HepG2 (cell line): ENCODE results near the gene ACAD8. TPM values are rescaled to one million over a fixed set of nuclear protein-coding genes. Genes with fewer than 3 reads are reported as not detected.
A peak's percentile ranks its signal among the peaks of the same experiment; 100 is the strongest.

Experiments used
- ATF2 ChIP-seq: sonication (generic); formaldehyde crosslinking; IDR thresholded peaks from 2 replicates; pipeline ENCODE4 v1.4.0; 2020; ENCODE audit warnings: missing genetic modification reagents
- GLMP ChIP-seq: sonication (generic); formaldehyde crosslinking; IDR thresholded peaks from 2 replicates; pipeline ENCODE4 v1.9.0; 2021; ENCODE audit warnings: missing genetic modification reagents, mild to moderate bottlenecking, borderline replicate concordance
- IRF9 ChIP-seq: sonication (generic); formaldehyde crosslinking; IDR thresholded peaks from 2 replicates; pipeline ENCODE4 v1.8.0; 2022; ENCODE audit warnings: missing genetic modification reagents, mild to moderate bottlenecking, borderline replicate concordance
- KIAA2018 ChIP-seq: sonication (generic); formaldehyde crosslinking; IDR thresholded peaks from 2 replicates; pipeline ENCODE4 v1.5.0; 2020; ENCODE audit warnings: mild to moderate bottlenecking, missing genetic modification reagents, borderline replicate concordance
- PRDM10 ChIP-seq: sonication (generic); formaldehyde crosslinking; IDR thresholded peaks from 2 replicates; pipeline ENCODE4 v1.4.0; 2020; ENCODE audit warnings: low read depth, missing genetic modification reagents
- RFX1 ChIP-seq: fragments of 450-650 bp; IDR thresholded peaks from 2 replicates; pipeline ENCODE4 v1.6.1; 2017
- ZNF484 ChIP-seq: sonication (generic); formaldehyde crosslinking; IDR thresholded peaks from 2 replicates; pipeline ENCODE4 v1.5.1; 2020; ENCODE audit warnings: mild to moderate bottlenecking, low read depth, missing genetic modification reagents, borderline replicate concordance
- ZNF639 ChIP-seq: conservative IDR thresholded peaks from 2 replicates; pipeline ENCODE4 v1.6.1; 2018; ENCODE audit warnings: missing genetic modification reagents
- ZNF660 ChIP-seq: sonication (generic); formaldehyde crosslinking; IDR thresholded peaks from 2 replicates; pipeline ENCODE4 v1.5.1; 2020; ENCODE audit warnings: mild to moderate bottlenecking, low read depth, missing genetic modification reagents, borderline replicate concordance
- polyA plus RNA-seq, 8 experiments: library from polyadenylated mRNA; depleted of rRNA in 3 of 8; stranded (reverse) in 7 of 8; unstranded in 1 of 8; fragments of >200 nt; fragmentation: Illumina TruSeq in 4 of 8; extraction: Trizol in 4 of 8; gene quantifications; 2 replicates each; pipeline versions ENCODE4 v1.2.1 to v1.2.3, GENCODE V29; 2011 to 2016; ENCODE audit warnings: low read depth in 4 of 8, missing spikeins in 1 of 8, mixed read lengths in 1 of 8; ENCODE audit not compliant: insufficient read depth in 1 of 8
- total RNA-seq, 5 experiments: library from RNA; depleted of rRNA; stranded (reverse); fragments of >200 nt; fragmentation: Illumina TruSeq; extraction: Trizol; gene quantifications; 2 replicates each; pipeline ENCODE4 v1.2.3, GENCODE V29; 2016; ENCODE audit warnings: low read depth in 1 of 5

The ACAD8 gene
- total and polyA plus RNA-seq, 2 of the 13 experiments (the other 11 are each of a cell fraction or from before 2014, with no cell fraction given): 13.5 to 20.3 TPM

GRCh38 chr11:134223836-134224709 lies 29.3 kb upstream of the ACAD8 start, which contains the start of the genes NCAPD3 and VPS26B (continued):
- TF ChIP-seq PRDM10 (CRISPR knock-in tag) (0 out of 2 replicates have a peak, but pooled peaks have one; percentile 50), GLMP (CRISPR knock-in tag) (no peak), IRF9 (CRISPR knock-in tag) (peak; percentile 69; the same call in 1 of the 2 replicates), ZNF660 (CRISPR knock-in tag) (no peak), KIAA2018 (CRISPR knock-in tag) (no peak), ATF2 (CRISPR knock-in tag) (0 out of 2 replicates have a peak, but pooled peaks have one; percentile 40), ZNF484 (CRISPR knock-in tag) (no peak), ZNF639 (no peak), RFX1 (peak; percentile 61)
